ENCODE results near the gene ORMDL2. TPM values are rescaled to one million over a fixed set of nuclear protein-coding genes. Genes with fewer than 3 reads are reported as not detected.

The ORMDL2 gene
- total and polyA plus RNA-seq, 8 donors, result 8.6 to 33.3 (median 19.0) TPM

- intact Hi-C loops (cut with DNase I), result no loop called here
- FAIRE-seq (no peak), ATAC-seq (no peak), DNase-seq (no peak)
- WGBS, 2 donors, result 79 to 81% methylated on average over 2 of the region's 2 CpGs
- no peaks in the 10 kb centered on the region for H3K4me1 ChIP-seq
- no peaks in the 10 kb centered on the region for H3K27me3 ChIP-seq
- no peak overlapping the region for H3K4me3 ChIP-seq
- TF ChIP-seq, protein P1, sequence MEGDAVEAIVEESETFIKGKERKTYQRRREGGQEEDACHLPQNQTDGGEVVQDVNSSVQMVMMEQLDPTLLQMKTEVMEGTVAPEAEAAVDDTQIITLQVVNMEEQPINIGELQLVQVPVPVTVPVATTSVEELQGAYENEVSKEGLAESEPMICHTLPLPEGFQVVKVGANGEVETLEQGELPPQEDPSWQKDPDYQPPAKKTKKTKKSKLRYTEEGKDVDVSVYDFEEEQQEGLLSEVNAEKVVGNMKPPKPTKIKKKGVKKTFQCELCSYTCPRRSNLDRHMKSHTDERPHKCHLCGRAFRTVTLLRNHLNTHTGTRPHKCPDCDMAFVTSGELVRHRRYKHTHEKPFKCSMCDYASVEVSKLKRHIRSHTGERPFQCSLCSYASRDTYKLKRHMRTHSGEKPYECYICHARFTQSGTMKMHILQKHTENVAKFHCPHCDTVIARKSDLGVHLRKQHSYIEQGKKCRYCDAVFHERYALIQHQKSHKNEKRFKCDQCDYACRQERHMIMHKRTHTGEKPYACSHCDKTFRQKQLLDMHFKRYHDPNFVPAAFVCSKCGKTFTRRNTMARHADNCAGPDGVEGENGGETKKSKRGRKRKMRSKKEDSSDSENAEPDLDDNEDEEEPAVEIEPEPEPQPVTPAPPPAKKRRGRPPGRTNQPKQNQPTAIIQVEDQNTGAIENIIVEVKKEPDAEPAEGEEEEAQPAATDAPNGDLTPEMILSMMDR (IDR thresholded peaks at IDR 0.05), result no peak
- no peaks in the 10 kb centered on the region for H3K9me3 ChIP-seq
- no peak overlapping the region for H3K27ac ChIP-seq
- peaks cover 0 to 52% (median 19%) of the 10 kb centered on the region in 3 donors for H3K36me3 ChIP-seq
Measured at GRCh38 chr12:55789171-55789570, 28.7 kb upstream of the ORMDL2 start.

- no peaks in the 10 kb centered on the region for H3K9me3 ChIP-seq
- 93 to 95% methylated on average over 3 to 4 of the region's 4 CpGs for WGBS, 2 donors
- ATAC-seq (no peak), DNase-seq (no peak), FAIRE-seq (no peak)
- intact Hi-C loops (cut with DNase I), result no loop called here
- TF ChIP-seq, protein P1 (IDR thresholded peaks at IDR 0.05), result no peak
- H3K27ac ChIP-seq, result no peak overlapping the region
- no peaks in the 10 kb centered on the region for H3K27me3 ChIP-seq
- H3K36me3 ChIP-seq, result peaks cover 0 to 54% (median 19%) of the 10 kb centered on the region in 3 donors
- no peaks in the 10 kb centered on the region for H3K4me1 ChIP-seq
- H3K4me3 ChIP-seq, result no peak overlapping the region
Measured at GRCh38 chr12:55789893-55790292, 27.9 kb upstream of the ORMDL2 start.

GRCh38 chr12:55795950-55796349 lies 21.9 kb upstream of the ORMDL2 start:
- intact Hi-C loops (cut with DNase I), result no loop called here
- no peak for FAIRE-seq
- TF ChIP-seq, protein P1 (IDR thresholded peaks at IDR 0.05), result no peak
- Histone ChIP-seq H3K27me3 (no peaks in the 10 kb centered on the region), H3K9me3 (no peaks in the 10 kb centered on the region), H3K4me1 (no peaks in the 10 kb centered on the region), H3K36me3 (peaks cover 0 to 57% (median 15%) of the 10 kb centered on the region in 3 donors), H3K27ac (no peak overlapping the region), H3K4me3 (no peak overlapping the region)
- no peak for DNase-seq
- no peak for ATAC-seq

- intact Hi-C loops (cut with DNase I), result no loop called here
Measured at GRCh38 chr12:55797068-55797467, 20.8 kb upstream of the ORMDL2 start.

GRCh38 chr12:55797550-55797949 lies 20.3 kb upstream of the ORMDL2 start:
- TF ChIP-seq, protein P1 (IDR thresholded peaks at IDR 0.05), result no peak
- intact Hi-C loops (cut with DNase I), result no loop called here
- Histone ChIP-seq H3K36me3 (peaks cover 0 to 63% (median 18%) of the 10 kb centered on the region in 3 donors), H3K9me3 (no peaks in the 10 kb centered on the region), H3K4me3 (no peak overlapping the region), H3K27me3 (no peaks in the 10 kb centered on the region), H3K27ac (no peak overlapping the region), H3K4me1 (no peaks in the 10 kb centered on the region)
- WGBS, 2 donors, result 73 to 82% methylated on average over 4 of the region's 4 CpGs
- ATAC-seq (no peak), DNase-seq (no peak), FAIRE-seq (no peak)

More at GRCh38 chr12:55797068-55797467, 20.8 kb upstream of the ORMDL2 start:
- 49% methylated on average over 5 of the region's 5 CpGs for WGBS, 2 donors
- no peak overlapping the region for H3K4me3 ChIP-seq
- H3K9me3 ChIP-seq, result no peaks in the 10 kb centered on the region
- no peaks in the 10 kb centered on the region for H3K27me3 ChIP-seq
- no peaks in the 10 kb centered on the region for H3K4me1 ChIP-seq
- H3K36me3 ChIP-seq, result peaks cover 0 to 63% (median 15%) of the 10 kb centered on the region in 3 donors
- ATAC-seq (peak in 2 of 4 donors; percentile 69 to 76), DNase-seq (no peak), FAIRE-seq (no peak)
- H3K27ac ChIP-seq, result no peak overlapping the region
- TF ChIP-seq, protein P1 (IDR thresholded peaks at IDR 0.05), result peak in 2 of 4 donors; percentile 13
